ENCODE measurements around the gene CD1B.

The CD1B gene

DNA sequence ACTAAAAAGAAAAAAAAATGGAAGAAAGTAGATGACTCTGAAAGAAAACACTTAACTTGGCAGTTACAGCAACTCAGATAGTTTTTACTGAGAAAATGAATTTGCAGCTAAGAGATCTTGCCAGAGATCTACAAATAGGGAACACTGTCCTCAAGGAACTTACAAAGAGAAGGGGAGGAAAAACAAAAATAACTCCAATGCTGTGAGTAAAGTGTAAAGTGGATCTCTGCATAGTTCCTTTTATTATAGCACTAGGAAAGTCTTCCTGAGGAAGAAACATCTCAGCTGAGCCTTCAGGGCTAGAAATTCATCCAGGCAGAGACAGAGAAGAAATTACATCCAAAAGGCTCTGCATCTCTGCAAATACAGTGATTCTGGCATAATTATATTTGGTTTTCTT lies 3.9 kb downstream of the CD1B start:
- no peak overlapping the region for H3K9ac ChIP-seq (ENCODE audit: low read length)
- H3K27me3 ChIP-seq (ENCODE audit: control insufficient read depth in 1 of 2, insufficient read depth in 2 of 2, low read length in 2 of 2) = no peaks in the 10 kb centered on the region
- no peak overlapping the region for H3K4me3 ChIP-seq (ENCODE audit: low read depth in 1 of 2, low read length in 2 of 2)
- H3K4me1 ChIP-seq (ENCODE audit: insufficient read depth, low read length) = no peaks in the 10 kb centered on the region
- no peaks in the 10 kb centered on the region for H3K9me3 ChIP-seq (ENCODE audit: low read length)
- H3K36me3 ChIP-seq (ENCODE audit: insufficient read depth, low read length) = no peaks in the 10 kb centered on the region
- H3K27ac ChIP-seq (ENCODE audit: low read depth, low read length) = no peak overlapping the region

GRCh38 chr1:158324395-158324794 lies 6.9 kb downstream of the CD1B start:
- H3K4me1 ChIP-seq (ENCODE audit: insufficient read depth, low read length) = no peaks in the 10 kb centered on the region
- no peaks in the 10 kb centered on the region for H3K9me3 ChIP-seq (ENCODE audit: low read length)
- no peaks in the 10 kb centered on the region for H3K36me3 ChIP-seq (ENCODE audit: insufficient read depth, low read length)
- H3K27ac ChIP-seq (ENCODE audit: low read depth, low read length) = no peak overlapping the region
- H3K4me3 ChIP-seq (ENCODE audit: low read depth in 1 of 2, low read length in 2 of 2) = no peak overlapping the region
- H3K9ac ChIP-seq (ENCODE audit: low read length) = no peak overlapping the region
- no peaks in the 10 kb centered on the region for H3K27me3 ChIP-seq (ENCODE audit: control insufficient read depth in 1 of 2, insufficient read depth in 2 of 2, low read length in 2 of 2)

DNA sequence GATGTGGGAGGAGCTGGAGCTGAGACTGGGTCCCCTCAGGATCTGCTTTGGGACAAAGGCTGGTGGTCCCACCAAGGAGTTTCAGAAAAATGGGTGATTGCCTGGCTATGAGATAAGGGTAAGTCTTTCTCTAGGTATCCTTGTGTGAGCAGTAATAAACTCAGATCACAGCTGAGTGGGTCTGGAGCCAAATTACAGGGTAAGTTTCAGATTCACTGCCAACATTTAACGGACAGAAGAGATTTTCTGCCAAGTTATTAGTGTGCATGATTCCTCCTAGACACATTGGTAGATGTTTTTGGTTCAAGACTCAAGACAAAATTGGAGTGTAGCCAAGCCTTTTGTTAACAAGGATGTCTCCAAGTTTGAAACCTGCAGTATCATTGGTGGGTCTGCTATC lies 7.5 kb downstream of the CD1B start:
- Histone ChIP-seq H3K36me3 (ENCODE audit: insufficient read depth, low read length) (no peaks in the 10 kb centered on the region), H3K4me3 (ENCODE audit: low read depth in 1 of 2, low read length in 2 of 2) (no peak overlapping the region), H3K27me3 (ENCODE audit: control insufficient read depth in 1 of 2, insufficient read depth in 2 of 2, low read length in 2 of 2) (no peaks in the 10 kb centered on the region), H3K9ac (ENCODE audit: low read length) (no peak overlapping the region), H3K9me3 (ENCODE audit: low read length) (no peaks in the 10 kb centered on the region), H3K4me1 (ENCODE audit: insufficient read depth, low read length) (no peaks in the 10 kb centered on the region), H3K27ac (ENCODE audit: low read depth, low read length) (no peak overlapping the region)

DNA sequence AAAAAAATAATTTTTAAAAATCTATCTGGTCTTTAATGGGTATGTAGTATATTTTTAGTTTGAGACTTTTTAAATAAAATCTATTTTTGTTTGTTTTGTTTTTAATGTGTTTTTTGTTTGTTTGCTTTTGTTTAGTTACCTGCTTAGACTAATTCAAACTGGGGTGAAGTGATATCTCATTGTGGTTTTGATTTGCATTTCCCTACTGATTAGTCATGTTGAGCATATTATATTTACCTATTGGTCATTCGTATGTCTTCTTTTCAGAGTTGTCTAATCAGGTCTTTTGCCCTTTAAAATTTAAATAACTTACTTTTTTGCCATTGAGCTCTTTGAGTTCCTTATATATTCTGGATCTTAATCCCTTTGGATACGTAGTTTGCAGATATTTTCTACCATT lies 20.3 kb downstream of the CD1B start:
- no peaks in the 10 kb centered on the region for H3K9me3 ChIP-seq (ENCODE audit: low read length)
- H3K9ac ChIP-seq (ENCODE audit: low read length) = no peak overlapping the region
- H3K4me1 ChIP-seq (ENCODE audit: insufficient read depth, low read length) = no peaks in the 10 kb centered on the region
- no peaks in the 10 kb centered on the region for H3K27me3 ChIP-seq (ENCODE audit: control insufficient read depth in 1 of 2, insufficient read depth in 2 of 2, low read length in 2 of 2)
- H3K27ac ChIP-seq (ENCODE audit: low read depth, low read length) = no peak overlapping the region
- H3K4me3 ChIP-seq (ENCODE audit: low read depth in 1 of 2, low read length in 2 of 2) = no peak overlapping the region
- no peaks in the 10 kb centered on the region for H3K36me3 ChIP-seq (ENCODE audit: insufficient read depth, low read length)

GRCh38 chr1:158310623-158311022 lies 20.7 kb downstream of the CD1B start:
- no peak overlapping the region for H3K9ac ChIP-seq (ENCODE audit: low read length)
- H3K36me3 ChIP-seq (ENCODE audit: insufficient read depth, low read length) = no peaks in the 10 kb centered on the region
- H3K27ac ChIP-seq (ENCODE audit: low read depth, low read length) = no peak overlapping the region
- H3K4me1 ChIP-seq (ENCODE audit: insufficient read depth, low read length) = no peaks in the 10 kb centered on the region
- no peak overlapping the region for H3K4me3 ChIP-seq (ENCODE audit: low read depth in 1 of 2, low read length in 2 of 2)
- H3K9me3 ChIP-seq (ENCODE audit: low read length) = no peaks in the 10 kb centered on the region
- no peaks in the 10 kb centered on the region for H3K27me3 ChIP-seq (ENCODE audit: control insufficient read depth in 1 of 2, insufficient read depth in 2 of 2, low read length in 2 of 2)

DNA sequence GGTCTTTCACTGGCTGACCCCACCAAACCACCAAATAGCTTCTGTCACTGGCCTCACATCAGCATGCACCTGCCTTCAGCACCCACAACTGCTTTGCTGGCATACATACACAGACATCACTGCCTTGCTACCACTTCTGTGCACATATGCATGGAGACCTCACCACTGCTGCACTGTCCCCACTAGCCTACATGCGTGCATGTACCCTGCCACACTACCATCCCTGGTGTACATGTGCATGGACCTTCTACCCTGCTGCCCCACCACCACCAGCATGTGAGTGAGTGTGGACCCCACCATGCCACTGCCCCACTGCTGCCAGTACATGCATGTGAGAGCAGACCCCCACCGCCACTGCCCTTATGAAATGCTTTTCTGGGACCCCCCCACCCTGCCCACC lies 35.5 kb downstream of the CD1B start:
- Histone ChIP-seq H3K27ac (ENCODE audit: low read depth, low read length) (no peak overlapping the region), H3K9me3 (ENCODE audit: low read length) (no peaks in the 10 kb centered on the region), H3K4me1 (ENCODE audit: insufficient read depth, low read length) (no peaks in the 10 kb centered on the region), H3K27me3 (ENCODE audit: control insufficient read depth in 1 of 2, insufficient read depth in 2 of 2, low read length in 2 of 2) (no peaks in the 10 kb centered on the region), H3K4me3 (ENCODE audit: low read depth in 1 of 2, low read length in 2 of 2) (no peak overlapping the region), H3K9ac (ENCODE audit: low read length) (no peak overlapping the region), H3K36me3 (ENCODE audit: insufficient read depth, low read length) (no peaks in the 10 kb centered on the region)

- no peak overlapping the region for H3K9ac ChIP-seq (ENCODE audit: low read length)
- no peaks in the 10 kb centered on the region for H3K36me3 ChIP-seq (ENCODE audit: insufficient read depth, low read length)
- no peaks in the 10 kb centered on the region for H3K27me3 ChIP-seq (ENCODE audit: control insufficient read depth in 1 of 2, insufficient read depth in 2 of 2, low read length in 2 of 2)
- H3K27ac ChIP-seq (ENCODE audit: low read depth, low read length) = no peak overlapping the region
- no peaks in the 10 kb centered on the region for H3K4me1 ChIP-seq (ENCODE audit: insufficient read depth, low read length)
- H3K4me3 ChIP-seq (ENCODE audit: low read depth in 1 of 2, low read length in 2 of 2) = no peak overlapping the region
- no peaks in the 10 kb centered on the region for H3K9me3 ChIP-seq (ENCODE audit: low read length)
Observed at GRCh38 chr1:158290321-158290844, 40.9 kb downstream of the CD1B start.

GRCh38 chr1:158289811-158290210 lies 41.5 kb downstream of the CD1B start, which contains the start of gene CD1C:
Gene CD1C (plus strand): TSS chr1:158289923. CDS start chr1:158290065, 142 bp downstream.
- Histone ChIP-seq H3K9me3 (ENCODE audit: low read length) (no peaks in the 10 kb centered on the region), H3K36me3 (ENCODE audit: insufficient read depth, low read length) (no peaks in the 10 kb centered on the region), H3K4me1 (ENCODE audit: insufficient read depth, low read length) (no peaks in the 10 kb centered on the region), H3K9ac (ENCODE audit: low read length) (no peak within 1 kb of the TSS), H3K4me3 (ENCODE audit: low read depth in 1 of 2, low read length in 2 of 2) (no peak within 1 kb of the TSS), H3K27me3 (ENCODE audit: control insufficient read depth in 1 of 2, insufficient read depth in 2 of 2, low read length in 2 of 2) (no peaks in the 10 kb centered on the region), H3K27ac (ENCODE audit: low read depth, low read length) (no peak within 1 kb of the TSS)

DNA sequence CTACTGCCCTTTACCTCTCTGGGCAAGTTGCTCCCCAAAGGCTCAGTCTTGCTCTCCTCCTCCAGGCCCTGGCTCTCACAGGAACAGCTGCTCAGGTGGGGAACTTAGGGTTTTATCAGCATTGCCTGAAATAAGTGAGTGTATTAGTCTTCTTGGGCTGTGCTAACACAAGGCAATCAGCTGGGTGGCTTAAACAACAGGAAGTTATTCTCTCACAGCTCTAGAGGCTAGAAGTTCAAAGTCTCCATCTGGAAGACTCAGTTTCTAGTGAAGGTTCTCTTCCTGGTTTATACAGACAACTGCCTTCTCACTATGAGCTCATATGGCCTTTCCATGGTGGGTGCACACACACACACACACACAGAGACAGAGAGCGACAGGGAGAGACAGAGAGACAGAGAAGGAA lies 44.4 kb downstream of the CD1B start:
- Histone ChIP-seq H3K27ac (ENCODE audit: low read depth, low read length) (no peak overlapping the region), H3K36me3 (ENCODE audit: insufficient read depth, low read length) (no peaks in the 10 kb centered on the region), H3K27me3 (ENCODE audit: control insufficient read depth in 1 of 2, insufficient read depth in 2 of 2, low read length in 2 of 2) (no peaks in the 10 kb centered on the region), H3K4me1 (ENCODE audit: insufficient read depth, low read length) (no peaks in the 10 kb centered on the region), H3K9me3 (ENCODE audit: low read length) (no peaks in the 10 kb centered on the region), H3K9ac (ENCODE audit: low read length) (no peak overlapping the region), H3K4me3 (ENCODE audit: low read depth in 1 of 2, low read length in 2 of 2) (no peak overlapping the region)

GRCh38 chr1:158286487-158286886 lies 44.8 kb downstream of the CD1B start:
- H3K36me3 ChIP-seq (ENCODE audit: insufficient read depth, low read length) = no peaks in the 10 kb centered on the region
- no peaks in the 10 kb centered on the region for H3K4me1 ChIP-seq (ENCODE audit: insufficient read depth, low read length)
- no peak overlapping the region for H3K27ac ChIP-seq (ENCODE audit: low read depth, low read length)
- no peaks in the 10 kb centered on the region for H3K27me3 ChIP-seq (ENCODE audit: control insufficient read depth in 1 of 2, insufficient read depth in 2 of 2, low read length in 2 of 2)
- no peak overlapping the region for H3K4me3 ChIP-seq (ENCODE audit: low read depth in 1 of 2, low read length in 2 of 2)
- H3K9me3 ChIP-seq (ENCODE audit: low read length) = no peaks in the 10 kb centered on the region
- no peak overlapping the region for H3K9ac ChIP-seq (ENCODE audit: low read length)

DNA sequence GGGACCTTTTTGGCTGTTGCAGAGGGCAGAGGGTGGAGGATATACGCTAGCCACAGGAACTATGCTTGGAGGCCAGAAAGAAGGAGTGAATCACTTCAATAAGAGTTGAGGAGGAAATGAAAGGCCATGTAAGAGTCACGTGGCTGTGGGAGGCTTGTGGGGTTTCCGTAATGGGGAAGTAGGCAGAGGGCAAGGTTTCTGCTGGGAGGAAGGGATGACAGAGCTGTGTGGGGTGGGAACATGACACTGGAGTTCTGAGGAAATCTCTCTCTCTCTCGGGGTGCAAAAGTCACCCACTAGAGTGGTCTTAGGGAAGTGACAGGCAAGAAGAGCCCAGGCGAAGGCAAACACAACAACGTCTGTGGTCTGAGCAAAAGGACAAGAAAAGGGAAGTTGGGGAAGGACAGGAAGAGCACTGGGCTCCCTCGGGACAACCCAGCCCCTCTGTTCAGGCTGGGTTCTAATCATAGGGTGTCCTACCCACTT lies 45.5 kb downstream of the CD1B start:
- Histone ChIP-seq H3K9me3 (ENCODE audit: low read length) (no peaks in the 10 kb centered on the region), H3K9ac (ENCODE audit: low read length) (no peak overlapping the region), H3K36me3 (ENCODE audit: insufficient read depth, low read length) (no peaks in the 10 kb centered on the region), H3K27me3 (ENCODE audit: control insufficient read depth in 1 of 2, insufficient read depth in 2 of 2, low read length in 2 of 2) (no peaks in the 10 kb centered on the region), H3K27ac (ENCODE audit: low read depth, low read length) (no peak overlapping the region), H3K4me3 (ENCODE audit: low read depth in 1 of 2, low read length in 2 of 2) (no peak overlapping the region), H3K4me1 (ENCODE audit: insufficient read depth, low read length) (no peaks in the 10 kb centered on the region)

DNA sequence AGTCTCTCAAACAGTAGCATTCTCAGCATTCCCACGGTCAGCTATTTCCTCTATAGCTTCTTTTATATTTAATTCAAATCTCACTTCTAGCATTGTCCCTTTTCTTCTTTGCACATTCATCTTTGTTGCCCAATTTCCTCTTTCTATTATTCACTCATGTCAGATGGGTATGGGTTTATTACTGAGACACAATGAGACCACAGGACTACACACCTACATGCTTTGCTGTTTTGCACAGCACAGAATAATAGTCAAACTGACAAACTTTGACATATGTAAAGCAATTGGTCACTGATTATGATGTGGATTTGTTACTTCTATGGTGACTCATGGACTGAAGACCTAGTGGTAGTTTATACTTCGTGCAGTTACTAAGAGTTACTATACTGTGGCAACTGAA lies 47.4 kb downstream of the CD1B start:
- no peaks in the 10 kb centered on the region for H3K4me1 ChIP-seq (ENCODE audit: insufficient read depth, low read length)

More for the DNA sequence above, 47.4 kb downstream of the CD1B start:
- H3K27ac ChIP-seq (ENCODE audit: low read depth, low read length) = no peak overlapping the region
- H3K36me3 ChIP-seq (ENCODE audit: insufficient read depth, low read length) = no peaks in the 10 kb centered on the region
- H3K4me3 ChIP-seq (ENCODE audit: low read depth in 1 of 2, low read length in 2 of 2) = no peak overlapping the region
- H3K9ac ChIP-seq (ENCODE audit: low read length) = no peak overlapping the region
- H3K9me3 ChIP-seq (ENCODE audit: low read length) = no peaks in the 10 kb centered on the region
- H3K27me3 ChIP-seq (ENCODE audit: control insufficient read depth in 1 of 2, insufficient read depth in 2 of 2, low read length in 2 of 2) = no peaks in the 10 kb centered on the region

Measured in muscle layer of colon (tissue), 2 donors.